ENCODE measurements around the gene VPS13C.

VPS13C gene

DNA sequence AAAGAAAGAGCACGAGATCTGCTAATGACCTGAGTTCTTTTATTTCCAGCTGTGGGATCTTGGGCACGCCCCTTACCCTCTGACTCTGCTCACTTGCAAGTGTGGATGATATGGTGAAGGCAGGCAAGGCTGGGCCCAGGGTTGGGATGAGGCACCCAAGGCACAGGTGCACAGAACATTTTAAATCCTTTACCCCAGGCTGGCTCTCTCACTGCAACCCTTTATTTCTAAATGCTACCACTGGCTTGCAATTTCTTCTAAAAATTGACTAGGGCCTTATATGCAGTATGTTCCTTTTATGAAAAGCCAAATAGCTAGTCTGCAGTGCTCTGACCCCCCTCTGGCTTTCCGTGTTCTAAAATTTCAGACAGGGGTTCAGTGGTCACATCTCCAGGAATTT lies 237.7 kb downstream of the VPS13C start:
- Histone ChIP-seq H2BK5ac (ENCODE audit: low read depth, low read length, poor library complexity, severe bottlenecking) (no peak overlapping the region), H2BK15ac (ENCODE audit: low read depth, poor library complexity, severe bottlenecking) (no peak overlapping the region), H3K14ac (ENCODE audit: low read length in 2 of 2) (no peak overlapping the region), H3K23ac (ENCODE audit: low read length in 2 of 2) (no peak overlapping the region), H3K9ac (ENCODE audit: low read length) (no peak overlapping the region), H3K4me1 (ENCODE audit: control insufficient read depth, insufficient read depth, low read depth, low read length) (no peaks in the 10 kb centered on the region), H3K9me3 (ENCODE audit: control insufficient read depth, low read length) (no peaks in the 10 kb centered on the region), H2BK12ac (ENCODE audit: low read length in 2 of 2) (no peak overlapping the region), H2BK120ac (ENCODE audit: low read depth, low read length) (no peak overlapping the region), H4K91ac (ENCODE audit: low read length) (no peak overlapping the region), H3K79me1 (replicated peaks; ENCODE audit: low read length, poor library complexity, severe bottlenecking) (no peaks in the 10 kb centered on the region), H3K36me3 (ENCODE audit: control insufficient read depth in 1 of 2, insufficient read depth in 2 of 2, low read depth in 1 of 2, low read length in 2 of 2) (no peaks in the 10 kb centered on the region), H2AK5ac (ENCODE audit: low read length, severe bottlenecking) (no peak overlapping the region), H3K4ac (ENCODE audit: low read depth in 1 of 2, low read length in 2 of 2) (no peak overlapping the region), H4K8ac (ENCODE audit: low read length) (no peak overlapping the region), H3K27me3 (ENCODE audit: control insufficient read depth in 1 of 2, insufficient read depth in 1 of 2, low read length in 2 of 2) (peaks cover 5 to 28% of the 10 kb centered on the region in 2 experiments), H3K18ac (ENCODE audit: low read depth in 1 of 2, low read length in 2 of 2) (no peak overlapping the region), H3K4me2 (ENCODE audit: low read length, poor library complexity, severe bottlenecking) (no peak overlapping the region), H3K27ac (ENCODE audit: low read length, poor library complexity, severe bottlenecking) (no peak overlapping the region), H3K4me3 (ENCODE audit: insufficient read depth in 1 of 2, low read depth in 1 of 2, low read length in 2 of 2) (no peak overlapping the region), H2AFZ (ENCODE audit: low read depth, low read length) (no peak overlapping the region)
- WGBS: 74% methylated on average over 3 of the region's 3 CpGs
- DNase-seq: no peak

DNA sequence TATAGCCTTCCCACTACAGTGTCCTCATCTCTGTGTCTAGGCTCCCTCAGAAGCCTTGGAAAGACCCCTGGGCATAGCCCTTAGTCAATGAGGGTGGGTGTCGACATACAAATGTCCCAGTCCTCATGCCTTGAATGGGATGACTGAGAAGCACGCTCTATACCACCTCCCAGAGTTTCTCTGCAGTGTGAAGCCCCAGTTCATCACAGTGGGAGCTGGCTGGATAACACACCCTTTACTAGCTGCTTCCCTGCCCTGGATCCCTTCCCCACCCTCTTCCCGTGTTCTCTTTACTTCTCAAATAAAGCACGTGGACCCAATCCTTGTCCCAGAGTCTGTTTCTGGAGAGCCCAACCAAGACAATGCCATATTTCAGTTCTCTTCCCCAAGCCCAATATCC lies 239.3 kb downstream of the VPS13C start:
- H3K4me2 ChIP-seq (ENCODE audit: low read length, poor library complexity, severe bottlenecking): no peak overlapping the region
- H3K9ac ChIP-seq (ENCODE audit: low read length): no peak overlapping the region
- H3K79me1 ChIP-seq (replicated peaks; ENCODE audit: low read length, poor library complexity, severe bottlenecking): no peaks in the 10 kb centered on the region
- no peak overlapping the region for H3K18ac ChIP-seq (ENCODE audit: low read depth in 1 of 2, low read length in 2 of 2)
- H3K23ac ChIP-seq (ENCODE audit: low read length in 2 of 2): no peak overlapping the region
- H2BK15ac ChIP-seq (ENCODE audit: low read depth, poor library complexity, severe bottlenecking): no peak overlapping the region
- H2BK12ac ChIP-seq (ENCODE audit: low read length in 2 of 2): no peak overlapping the region
- H3K27ac ChIP-seq (ENCODE audit: low read length, poor library complexity, severe bottlenecking): no peak overlapping the region
- H3K9me3 ChIP-seq (ENCODE audit: control insufficient read depth, low read length): no peaks in the 10 kb centered on the region
- H3K14ac ChIP-seq (ENCODE audit: low read length in 2 of 2): no peak overlapping the region
- H2BK5ac ChIP-seq (ENCODE audit: low read depth, low read length, poor library complexity, severe bottlenecking): no peak overlapping the region
- no peak overlapping the region for H3K4me3 ChIP-seq (ENCODE audit: insufficient read depth in 1 of 2, low read depth in 1 of 2, low read length in 2 of 2)
- no peaks in the 10 kb centered on the region for H3K36me3 ChIP-seq (ENCODE audit: control insufficient read depth in 1 of 2, insufficient read depth in 2 of 2, low read depth in 1 of 2, low read length in 2 of 2)
- H2BK120ac ChIP-seq (ENCODE audit: low read depth, low read length): no peak overlapping the region
- H2AK5ac ChIP-seq (ENCODE audit: low read length, severe bottlenecking): no peak overlapping the region
- H2AFZ ChIP-seq (ENCODE audit: low read depth, low read length): no peak overlapping the region
- H3K4me1 ChIP-seq (ENCODE audit: control insufficient read depth, insufficient read depth, low read depth, low read length): no peaks in the 10 kb centered on the region
- 74% methylated on average over 4 of the region's 4 CpGs for WGBS
- no peak for DNase-seq
- H4K91ac ChIP-seq (ENCODE audit: low read length): no peak overlapping the region
- no peak overlapping the region for H3K4ac ChIP-seq (ENCODE audit: low read depth in 1 of 2, low read length in 2 of 2)
- no peak overlapping the region for H4K8ac ChIP-seq (ENCODE audit: low read length)
- H3K27me3 ChIP-seq (ENCODE audit: control insufficient read depth in 1 of 2, insufficient read depth in 1 of 2, low read length in 2 of 2): peaks cover 5 to 33% of the 10 kb centered on the region in 2 experiments

GRCh38 chr15:61820212-61820611 lies 240.0 kb downstream of the VPS13C start:
- no peak overlapping the region for H2AFZ ChIP-seq (ENCODE audit: low read depth, low read length)
- 88% methylated on average over 9 of the region's 9 CpGs for WGBS
- no peak overlapping the region for H2BK15ac ChIP-seq (ENCODE audit: low read depth, poor library complexity, severe bottlenecking)
- no peaks in the 10 kb centered on the region for H3K4me1 ChIP-seq (ENCODE audit: control insufficient read depth, insufficient read depth, low read depth, low read length)
- no peak overlapping the region for H3K27ac ChIP-seq (ENCODE audit: low read length, poor library complexity, severe bottlenecking)
- H3K4me2 ChIP-seq (ENCODE audit: low read length, poor library complexity, severe bottlenecking): no peak overlapping the region
- no peak overlapping the region for H3K9ac ChIP-seq (ENCODE audit: low read length)
- H4K91ac ChIP-seq (ENCODE audit: low read length): no peak overlapping the region
- no peak overlapping the region for H3K4me3 ChIP-seq (ENCODE audit: insufficient read depth in 1 of 2, low read depth in 1 of 2, low read length in 2 of 2)
- no peak overlapping the region for H3K18ac ChIP-seq (ENCODE audit: low read depth in 1 of 2, low read length in 2 of 2)
- H2BK120ac ChIP-seq (ENCODE audit: low read depth, low read length): no peak overlapping the region
- no peak overlapping the region for H3K14ac ChIP-seq (ENCODE audit: low read length in 2 of 2)
- H2BK5ac ChIP-seq (ENCODE audit: low read depth, low read length, poor library complexity, severe bottlenecking): no peak overlapping the region
- no peak overlapping the region for H3K23ac ChIP-seq (ENCODE audit: low read length in 2 of 2)
- H2BK12ac ChIP-seq (ENCODE audit: low read length in 2 of 2): no peak overlapping the region
- DNase-seq: no peak
- no peaks in the 10 kb centered on the region for H3K9me3 ChIP-seq (ENCODE audit: control insufficient read depth, low read length)
- H3K4ac ChIP-seq (ENCODE audit: low read depth in 1 of 2, low read length in 2 of 2): no peak overlapping the region
- no peaks in the 10 kb centered on the region for H3K36me3 ChIP-seq (ENCODE audit: control insufficient read depth in 1 of 2, insufficient read depth in 2 of 2, low read depth in 1 of 2, low read length in 2 of 2)
- H2AK5ac ChIP-seq (ENCODE audit: low read length, severe bottlenecking): no peak overlapping the region
- no peak overlapping the region for H4K8ac ChIP-seq (ENCODE audit: low read length)
- H3K79me1 ChIP-seq (replicated peaks; ENCODE audit: low read length, poor library complexity, severe bottlenecking): no peaks in the 10 kb centered on the region
- peaks cover 5 to 36% of the 10 kb centered on the region in 2 experiments for H3K27me3 ChIP-seq (ENCODE audit: control insufficient read depth in 1 of 2, insufficient read depth in 1 of 2, low read length in 2 of 2)

DNA sequence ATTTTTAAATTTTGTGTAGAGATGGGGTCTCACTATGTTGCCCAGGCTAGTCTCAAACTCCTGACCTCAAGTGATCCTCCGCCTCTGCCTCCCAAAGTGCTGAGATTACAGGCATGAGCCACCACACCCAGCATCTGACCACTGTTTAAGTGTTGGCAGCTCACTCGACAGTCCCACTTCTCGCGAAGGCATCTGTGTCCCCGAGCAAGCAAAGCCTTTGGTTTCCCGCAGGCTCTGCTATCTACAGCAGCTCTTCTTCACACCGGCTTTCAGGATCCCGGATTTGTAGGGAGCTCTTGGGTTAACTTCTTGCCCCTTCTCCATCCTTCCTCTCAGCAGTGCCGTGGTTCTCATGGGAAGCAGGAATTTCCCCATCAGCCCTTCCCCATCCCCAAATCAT lies 240.9 kb downstream of the VPS13C start:
- no peaks in the 10 kb centered on the region for H3K79me1 ChIP-seq (replicated peaks; ENCODE audit: low read length, poor library complexity, severe bottlenecking)
- no peak overlapping the region for H2BK5ac ChIP-seq (ENCODE audit: low read depth, low read length, poor library complexity, severe bottlenecking)
- no peak overlapping the region for H2BK12ac ChIP-seq (ENCODE audit: low read length in 2 of 2)
- 92% methylated on average over 8 of the region's 9 CpGs for WGBS
- no peak overlapping the region for H3K4me2 ChIP-seq (ENCODE audit: low read length, poor library complexity, severe bottlenecking)
- no peak overlapping the region for H3K23ac ChIP-seq (ENCODE audit: low read length in 2 of 2)
- DNase-seq: no peak
- no peak overlapping the region for H4K91ac ChIP-seq (ENCODE audit: low read length)
- no peaks in the 10 kb centered on the region for H3K4me1 ChIP-seq (ENCODE audit: control insufficient read depth, insufficient read depth, low read depth, low read length)
- no peak overlapping the region for H3K27ac ChIP-seq (ENCODE audit: low read length, poor library complexity, severe bottlenecking)
- H2AK5ac ChIP-seq (ENCODE audit: low read length, severe bottlenecking): no peak overlapping the region
- H3K14ac ChIP-seq (ENCODE audit: low read length in 2 of 2): no peak overlapping the region
- H2BK120ac ChIP-seq (ENCODE audit: low read depth, low read length): no peak overlapping the region
- no peak overlapping the region for H3K18ac ChIP-seq (ENCODE audit: low read depth in 1 of 2, low read length in 2 of 2)
- H3K4ac ChIP-seq (ENCODE audit: low read depth in 1 of 2, low read length in 2 of 2): no peak overlapping the region
- H3K9me3 ChIP-seq (ENCODE audit: control insufficient read depth, low read length): no peaks in the 10 kb centered on the region
- no peak overlapping the region for H3K9ac ChIP-seq (ENCODE audit: low read length)
- no peak overlapping the region for H4K8ac ChIP-seq (ENCODE audit: low read length)
- no peak overlapping the region for H3K4me3 ChIP-seq (ENCODE audit: insufficient read depth in 1 of 2, low read depth in 1 of 2, low read length in 2 of 2)
- H3K36me3 ChIP-seq (ENCODE audit: control insufficient read depth in 1 of 2, insufficient read depth in 2 of 2, low read depth in 1 of 2, low read length in 2 of 2): no peaks in the 10 kb centered on the region
- peaks cover 5 to 37% of the 10 kb centered on the region in 2 experiments for H3K27me3 ChIP-seq (ENCODE audit: control insufficient read depth in 1 of 2, insufficient read depth in 1 of 2, low read length in 2 of 2)
- no peak overlapping the region for H2BK15ac ChIP-seq (ENCODE audit: low read depth, poor library complexity, severe bottlenecking)
- no peak overlapping the region for H2AFZ ChIP-seq (ENCODE audit: low read depth, low read length)
